GM21360 (cell line): Measurements from ENCODE around the gene SPDYE18.
"Not testable (repeated sequence)": the region's sequence is repeated elsewhere in the genome, so short reads cannot be mapped to it uniquely, and the experiment has no call there.

Experiments used
- ATAC-seq: cut with Tn5 transposase; IDR thresholded peaks from one replicate; pipeline ENCODE4 v1.9.1; 2021; ENCODE audit warnings: mild to moderate bottlenecking, moderate library complexity; ENCODE audit not compliant: unreplicated experiment

Gene SPDYE18, protein sequence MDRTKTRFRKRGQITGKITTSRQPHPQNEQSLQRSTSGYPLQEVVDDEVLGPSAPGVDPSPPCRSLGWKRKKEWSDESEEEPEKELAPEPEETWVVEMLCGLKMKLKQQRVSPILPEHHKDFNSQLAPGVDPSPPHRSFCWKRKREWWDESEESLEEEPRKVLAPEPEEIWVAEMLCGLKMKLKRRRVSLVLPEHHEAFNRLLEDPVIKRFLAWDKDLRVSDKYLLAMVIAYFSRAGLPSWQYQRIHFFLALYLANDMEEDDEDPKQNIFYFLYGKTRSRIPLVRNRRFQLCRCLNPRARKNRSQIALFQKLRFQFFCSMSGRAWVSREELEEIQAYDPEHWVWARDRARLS

DNA sequence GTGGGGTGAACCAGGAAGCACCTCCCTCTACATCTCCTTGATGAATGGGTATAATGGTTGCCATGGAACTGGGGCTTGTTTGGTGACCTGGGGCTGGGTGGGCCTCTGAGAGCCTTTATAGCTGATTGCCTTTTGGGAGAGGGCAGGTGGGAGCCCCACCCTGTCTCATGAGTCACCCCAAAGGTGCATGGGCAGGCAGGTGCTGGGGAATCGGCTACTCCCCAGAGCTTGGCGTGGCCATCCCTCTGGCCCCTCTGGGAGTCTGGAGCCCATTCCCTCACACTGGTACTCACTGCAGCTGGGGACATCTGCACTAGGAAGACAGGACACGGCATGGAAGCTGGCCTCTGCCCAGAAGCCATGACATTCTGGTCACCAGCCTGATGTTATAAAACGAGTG is at the start of gene SPDYE18:
Gene SPDYE18, minus strand, starts transcription at position 2 of the 400 bp plus-strand sequence. CDS start 2,046 bp downstream, outside the sequence.
- ATAC-seq, result not testable (repeated sequence)

DNA sequence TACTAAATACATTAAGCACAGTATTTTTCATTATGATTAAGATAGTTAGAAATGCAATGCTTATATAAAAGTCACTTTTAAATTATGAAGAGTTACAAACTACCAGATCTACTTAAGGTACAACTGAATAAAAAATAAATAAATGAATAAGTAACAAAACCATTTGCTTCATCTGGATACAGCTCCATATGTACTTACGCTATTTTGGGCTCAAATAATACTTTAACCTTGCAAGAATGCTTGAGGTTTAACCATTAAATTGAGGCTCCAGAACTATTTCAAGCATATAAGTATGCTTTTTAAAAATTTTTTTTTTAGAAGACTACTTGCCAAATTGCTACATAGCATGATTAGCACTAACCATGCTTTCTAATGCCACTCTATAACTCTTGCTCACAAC is 46.0 kb upstream of the SPDYE18 start:
- ATAC-seq, result not testable (repeated sequence)

DNA sequence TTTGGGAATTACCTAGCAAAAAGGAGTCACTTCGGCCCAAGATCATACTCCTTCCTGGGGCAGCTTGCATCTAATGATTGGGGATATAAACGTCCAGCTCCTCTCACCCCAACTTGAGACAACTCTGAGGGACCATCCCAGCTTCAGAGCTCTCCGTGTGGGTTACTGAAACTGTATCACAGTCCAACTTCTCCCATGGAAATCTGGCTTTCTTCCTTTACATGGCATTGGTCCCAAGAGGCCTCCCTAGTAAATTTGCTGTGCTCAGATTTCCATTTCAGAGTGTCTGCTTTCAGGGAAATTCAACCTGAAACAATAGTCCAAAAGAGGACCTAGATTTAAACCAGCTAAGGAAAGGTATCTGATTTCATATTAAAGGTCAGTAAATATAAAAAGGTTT is 45.3 kb upstream of the SPDYE18 start:
- ATAC-seq, result not testable (repeated sequence)

DNA sequence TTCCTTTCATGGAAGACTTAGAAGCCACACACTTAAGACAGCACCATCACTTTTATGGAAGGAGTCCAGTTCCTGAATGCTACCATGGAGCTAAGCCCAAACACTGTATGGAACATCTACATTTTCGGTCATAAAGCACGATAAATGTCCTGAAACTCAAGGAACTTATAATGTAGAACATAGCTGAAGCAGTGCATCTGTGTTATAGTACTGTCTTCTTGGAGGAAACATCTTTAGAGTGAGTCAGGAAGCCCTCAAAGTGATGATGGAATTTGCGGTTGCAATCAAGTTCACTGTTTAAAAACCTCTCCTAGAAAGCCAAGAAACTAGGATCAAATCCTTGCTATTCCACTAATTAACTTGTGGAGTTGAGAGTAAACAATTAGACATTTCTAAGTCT is 43.5 kb upstream of the SPDYE18 start:
- not testable (repeated sequence) for ATAC-seq

DNA sequence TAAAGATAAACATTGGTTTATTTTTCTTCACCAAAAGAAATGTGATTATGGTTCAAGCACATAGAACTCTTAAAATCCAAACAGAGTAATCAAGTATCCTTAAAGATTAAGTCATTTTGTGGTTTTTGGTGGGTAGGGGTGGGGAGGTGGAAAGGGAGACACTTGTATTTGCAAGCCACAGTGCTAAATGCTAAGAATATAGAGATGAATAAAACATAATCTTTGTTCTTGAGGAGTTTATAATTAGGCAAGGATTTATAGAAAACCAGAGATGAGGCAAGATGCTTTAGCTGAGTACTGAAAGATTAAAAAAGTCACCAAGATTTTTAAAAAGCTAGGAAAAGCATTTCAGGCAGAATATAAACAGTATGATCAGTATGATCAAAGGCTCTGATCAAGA is 40.3 kb upstream of the SPDYE18 start:
- not testable (repeated sequence) for ATAC-seq

DNA sequence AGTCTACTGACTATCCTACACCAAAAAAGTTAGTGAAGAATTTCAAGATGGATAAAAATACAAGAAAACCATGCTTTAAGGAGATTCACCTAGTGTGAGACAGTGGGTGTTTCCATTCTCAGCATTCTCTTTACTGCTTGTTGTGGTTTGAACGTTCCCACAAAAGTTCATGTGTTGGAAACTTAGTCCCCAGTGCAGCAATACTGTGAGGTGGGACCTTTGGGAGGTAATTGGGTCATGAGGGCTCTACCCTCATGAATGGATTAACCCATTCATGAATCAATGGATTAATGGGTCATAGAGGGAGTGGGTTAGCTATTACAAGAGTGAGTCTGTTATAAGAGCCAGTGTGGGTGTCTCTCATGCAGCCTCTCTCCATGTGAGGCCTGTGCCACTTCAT is 38.8 kb upstream of the SPDYE18 start:
- ATAC-seq, result not testable (repeated sequence)

DNA sequence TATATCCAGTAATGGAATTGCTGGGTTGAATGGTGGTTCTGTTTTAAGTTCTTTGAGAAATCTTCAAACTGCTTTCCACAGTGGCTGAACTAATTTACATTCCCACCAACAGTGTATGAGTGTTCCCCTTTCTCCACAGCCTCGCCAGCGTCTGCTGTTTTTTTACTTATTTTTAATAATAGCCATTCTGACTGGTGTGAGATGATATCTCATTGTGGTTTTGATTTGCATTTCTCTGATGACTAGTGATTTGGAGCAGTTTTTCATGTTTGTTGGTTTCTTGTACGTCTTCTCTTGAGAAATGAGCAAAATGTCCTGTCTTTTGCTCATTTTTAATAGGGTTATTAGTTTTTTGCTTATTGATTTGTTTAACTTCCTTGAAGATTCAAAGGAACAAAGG is 38.1 kb upstream of the SPDYE18 start:
- not testable (repeated sequence) for ATAC-seq

DNA sequence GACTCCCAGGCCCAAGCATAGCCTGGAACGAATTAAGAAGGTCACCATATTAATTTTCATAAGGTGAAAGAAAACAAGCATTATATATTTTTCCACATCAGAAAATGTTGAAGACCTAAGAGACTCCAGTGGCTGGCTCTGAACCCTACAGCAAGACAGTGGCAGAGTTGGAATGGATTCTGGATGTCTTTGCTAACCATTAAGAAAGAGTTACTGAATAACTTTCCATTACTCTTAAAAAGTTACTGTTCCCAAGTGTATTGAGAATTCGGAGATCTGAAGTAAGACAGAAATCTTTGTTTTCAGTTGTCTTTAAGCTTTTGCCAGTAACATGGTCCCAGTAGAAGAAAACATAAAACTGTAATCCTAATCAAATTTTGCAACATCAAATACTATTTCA is 29.9 kb upstream of the SPDYE18 start:
- not testable (repeated sequence) for ATAC-seq

DNA sequence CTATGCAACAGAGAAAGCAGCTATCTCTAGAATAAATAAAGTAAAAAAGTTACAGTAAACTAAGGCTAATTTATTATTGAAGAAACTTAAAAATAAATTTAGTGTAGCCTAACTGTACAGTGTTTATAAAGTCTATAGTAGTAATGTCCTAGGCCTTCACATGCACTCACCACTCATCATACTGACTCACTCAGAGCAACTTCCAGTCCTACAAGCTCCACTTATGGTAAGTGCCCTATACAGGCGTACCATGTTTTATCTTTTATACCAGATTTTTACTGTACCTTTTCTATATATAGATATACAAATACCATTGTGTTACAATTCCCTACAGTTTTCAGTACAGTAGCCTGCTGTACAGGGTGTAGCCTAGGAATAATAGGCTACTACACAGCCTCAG is 19.8 kb upstream of the SPDYE18 start:
- ATAC-seq, result not testable (repeated sequence)

DNA sequence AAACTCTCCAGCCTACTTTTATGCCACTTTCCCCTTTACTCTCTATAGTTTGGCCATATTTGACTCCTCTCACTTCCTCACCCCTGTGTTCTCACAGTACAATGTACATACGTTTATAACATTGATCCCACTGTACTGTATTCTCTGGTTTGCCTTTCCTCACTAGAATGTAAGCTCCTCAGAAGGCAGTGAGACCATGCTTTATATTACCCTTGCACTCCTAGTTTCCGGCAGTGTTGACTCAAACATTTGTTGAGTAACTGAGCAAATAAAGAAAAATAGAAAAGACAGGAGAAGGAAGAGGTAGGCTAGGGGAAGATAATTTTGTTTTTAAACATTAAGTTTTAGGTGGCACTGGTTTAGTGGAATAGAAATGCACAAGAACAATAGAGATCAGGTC is 17.9 kb upstream of the SPDYE18 start:
- not testable (repeated sequence) for ATAC-seq

DNA sequence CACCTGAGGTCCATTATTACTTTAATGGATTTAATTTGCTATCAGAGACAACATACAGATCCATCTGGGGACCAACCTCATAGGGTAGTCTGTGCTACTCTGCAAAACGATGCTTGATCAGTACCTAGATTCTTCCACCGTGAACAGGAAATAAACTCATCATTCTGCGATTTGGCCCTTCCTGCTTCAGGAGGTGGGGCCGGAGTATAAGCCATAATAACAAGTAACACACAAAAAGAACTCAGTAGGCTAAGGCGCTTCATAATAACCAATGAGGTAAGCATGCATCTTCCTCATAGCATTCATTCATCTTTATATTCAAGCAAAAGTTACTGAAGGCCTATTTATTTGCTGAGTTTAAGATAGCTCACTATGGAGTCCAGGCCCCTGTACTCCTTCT is 17.3 kb upstream of the SPDYE18 start:
- not testable (repeated sequence) for ATAC-seq

DNA sequence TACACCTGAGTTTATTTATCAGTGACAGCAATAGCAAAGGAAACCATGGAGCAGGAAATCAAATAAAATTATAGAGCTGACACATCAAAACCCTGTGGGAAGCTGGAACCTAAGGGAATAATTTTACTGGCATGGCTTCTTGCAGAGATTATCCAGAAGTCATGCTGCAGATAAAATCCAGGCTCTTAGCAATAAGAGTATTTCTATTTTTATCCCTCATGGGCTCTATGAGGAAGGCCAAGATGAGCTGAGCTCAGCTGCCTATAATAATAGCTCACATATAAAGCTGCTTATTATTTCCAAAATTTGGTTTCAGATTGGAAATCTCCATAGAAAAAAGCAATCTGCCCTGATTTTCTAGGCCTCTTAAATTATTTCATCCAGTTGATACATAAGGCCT is 16.8 kb upstream of the SPDYE18 start:
- not testable (repeated sequence) for ATAC-seq

DNA sequence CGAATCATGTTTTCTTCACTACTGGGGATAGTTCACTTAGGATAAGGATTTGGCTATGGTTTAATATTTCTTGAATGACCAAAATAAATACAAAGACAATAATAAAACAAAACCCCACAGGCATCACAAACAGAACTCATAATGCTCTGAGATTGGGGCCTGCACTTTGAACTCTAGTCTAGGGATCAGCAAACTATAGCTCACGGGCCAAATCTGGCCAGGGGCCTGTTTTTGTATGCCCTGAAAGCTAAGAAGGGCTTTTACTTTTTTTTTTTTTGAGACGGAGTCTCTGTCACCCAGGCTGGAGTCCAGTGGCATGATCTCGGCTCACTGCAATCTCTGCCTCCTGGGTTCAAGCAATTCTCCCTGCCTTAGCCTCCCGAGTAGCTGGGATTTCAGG is 14.7 kb upstream of the SPDYE18 start:
- ATAC-seq, result not testable (repeated sequence)

DNA sequence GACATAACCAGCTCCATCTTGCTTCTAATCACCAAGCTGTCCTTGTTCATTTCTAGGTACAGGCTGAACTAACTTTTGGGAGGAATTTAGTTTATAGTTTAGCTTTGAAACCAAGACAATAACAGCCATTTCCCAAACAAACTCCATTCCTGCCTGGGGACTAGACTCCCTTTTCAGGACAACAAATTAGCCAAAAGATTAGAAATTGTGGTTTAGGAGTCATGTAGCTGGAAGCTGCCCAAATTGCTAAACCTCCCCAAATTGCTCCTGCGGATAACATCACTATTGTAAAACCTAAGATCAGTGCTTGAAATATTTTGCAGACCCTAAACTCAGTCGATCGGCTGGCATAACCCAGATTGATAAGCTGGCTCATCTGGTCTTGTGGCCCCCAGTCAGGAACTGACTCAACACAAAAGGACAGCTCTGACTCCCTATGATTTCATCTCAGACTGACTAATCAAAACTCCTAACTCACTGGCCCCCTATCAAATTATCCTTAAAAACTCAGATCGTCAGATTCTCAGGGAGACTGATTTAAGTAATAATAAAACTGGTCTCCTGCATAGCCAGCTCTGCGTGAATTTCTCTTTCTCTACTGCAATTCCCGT is 12.5 kb upstream of the SPDYE18 start:
- ATAC-seq, result not testable (repeated sequence)

DNA sequence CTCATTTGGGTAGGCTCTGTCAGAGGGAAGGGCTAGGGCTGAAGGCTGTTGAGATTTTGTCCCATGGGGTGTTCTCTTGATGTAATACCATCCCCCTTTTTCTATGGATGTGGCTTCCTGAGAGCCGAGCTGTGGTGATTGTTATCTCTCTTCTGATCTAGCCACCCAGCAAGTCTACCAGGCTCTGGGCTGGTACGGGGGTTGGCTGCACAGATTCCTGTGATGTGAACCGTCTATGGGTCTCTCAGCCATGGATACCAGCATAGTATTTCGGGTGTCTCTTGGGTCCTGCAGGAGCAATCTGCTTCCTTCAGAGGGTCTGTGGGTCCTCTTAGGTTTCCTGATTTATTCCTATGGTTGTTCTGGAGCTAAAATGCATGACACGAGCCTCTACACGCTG is 8.8 kb upstream of the SPDYE18 start:
- not testable (repeated sequence) for ATAC-seq

DNA sequence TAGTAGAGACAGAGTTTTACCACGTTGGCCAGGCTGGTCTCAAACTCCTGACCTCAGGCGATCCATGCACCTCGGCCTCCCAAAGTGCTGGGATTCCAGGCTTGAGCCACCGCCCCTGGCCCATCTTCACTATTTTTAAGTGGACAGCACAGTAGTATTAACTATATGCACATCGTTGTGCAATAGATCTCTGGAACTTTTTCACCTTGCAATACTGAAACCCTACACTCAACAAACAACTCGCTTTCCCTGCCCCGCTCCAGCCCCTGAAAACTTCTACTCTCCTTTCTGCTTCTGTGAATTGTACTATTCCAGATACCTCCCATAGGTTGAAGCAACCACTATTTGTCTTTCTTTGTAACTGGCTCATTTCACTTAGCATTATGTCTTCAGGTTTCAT is 3.5 kb upstream of the SPDYE18 start:
- not testable (repeated sequence) for ATAC-seq

DNA sequence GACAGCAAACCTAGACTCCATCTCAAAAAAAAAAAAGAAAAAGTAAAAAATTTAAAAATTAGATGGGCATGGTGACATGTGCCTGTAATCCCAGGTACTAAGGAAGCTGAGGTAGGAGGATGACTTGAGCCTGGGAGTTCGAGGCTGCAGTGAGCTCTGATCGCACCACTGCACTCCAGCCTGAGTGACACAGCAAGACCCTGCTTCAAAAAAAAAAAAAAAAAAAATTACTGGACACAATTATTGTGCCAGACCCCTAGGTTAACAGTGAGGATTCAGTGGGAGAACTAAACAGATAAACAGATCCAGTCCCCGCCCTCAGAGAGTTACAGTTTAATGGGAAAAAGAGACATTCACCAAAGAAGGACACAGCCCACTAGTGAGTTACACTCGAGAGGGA is 1.4 kb upstream of the SPDYE18 start:
- ATAC-seq, result not testable (repeated sequence)

DNA sequence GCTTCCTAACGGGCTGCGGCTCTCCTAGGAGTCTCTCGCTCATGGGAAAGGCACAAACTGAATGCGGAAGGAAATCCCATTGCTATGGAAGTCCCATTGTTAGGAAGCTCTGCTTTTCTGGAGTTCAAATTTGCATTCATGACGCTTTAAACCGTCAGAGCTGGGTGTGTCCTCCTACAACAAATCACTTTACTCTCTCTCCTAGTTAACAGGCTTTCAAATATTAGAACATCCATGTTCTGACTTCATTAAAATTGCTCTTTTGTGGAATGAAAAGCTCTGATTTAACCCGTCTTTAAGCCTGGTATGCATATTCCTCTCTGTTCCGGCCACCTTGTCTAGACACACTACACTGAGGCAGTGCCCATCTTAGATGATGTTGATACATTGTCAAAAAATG is 30.1 kb downstream of the SPDYE18 start, which contains the start of gene SPDYE17:
Gene SPDYE17, minus strand, starts transcription at position 101 of the 400 bp plus-strand sequence. CDS start 1,791 bp downstream, outside the sequence.
- ATAC-seq, result not testable (repeated sequence)

DNA sequence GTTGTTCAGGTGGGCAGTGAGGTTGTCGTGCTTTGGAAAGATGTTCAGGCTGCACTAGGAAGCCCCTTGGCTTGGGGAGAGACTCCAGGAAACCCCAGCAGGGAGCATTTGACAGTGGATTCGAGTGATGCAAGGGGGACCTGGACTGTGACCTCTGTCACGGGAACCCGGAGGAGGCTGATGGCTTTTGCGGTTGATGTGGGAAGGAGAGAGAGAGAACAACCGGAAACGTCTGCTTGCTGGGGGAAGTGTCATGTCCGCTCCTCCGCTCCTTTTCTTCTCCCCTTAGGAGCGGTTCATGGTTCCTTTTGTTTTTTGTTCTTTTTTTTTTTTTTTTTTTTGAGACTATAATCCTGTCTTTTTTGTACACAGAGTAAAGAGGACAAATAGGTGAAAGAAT is 36.0 kb downstream of the SPDYE18 start:
- not testable (repeated sequence) for ATAC-seq

DNA sequence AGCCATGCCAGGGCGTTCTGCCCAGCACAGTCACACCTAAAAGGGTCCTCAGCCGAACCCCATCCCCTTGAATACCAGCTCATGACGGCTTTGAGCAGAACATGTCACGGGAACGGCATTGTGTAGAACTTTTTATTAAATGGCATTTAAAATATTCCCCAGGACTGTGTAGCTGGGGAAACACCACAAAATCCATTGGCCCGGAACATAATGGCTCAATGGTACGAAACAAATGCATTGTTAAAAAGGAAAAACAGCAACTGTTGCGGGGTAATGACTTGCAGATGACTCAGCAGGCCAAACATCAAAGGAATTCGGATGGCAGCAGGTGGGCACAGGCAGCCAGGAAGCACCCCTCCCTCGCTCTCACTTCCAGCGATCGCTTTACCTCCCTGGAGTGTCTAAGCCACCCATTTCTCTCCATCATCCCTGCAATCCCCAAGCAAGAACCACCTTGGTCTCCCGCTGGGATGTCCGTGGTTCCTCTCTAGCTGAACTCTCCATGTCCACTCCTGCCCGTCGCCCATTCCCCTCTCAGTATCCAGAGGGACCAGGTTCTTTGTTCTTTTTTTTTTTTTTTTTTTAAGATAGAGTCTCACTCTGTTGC is 52.2 kb downstream of the SPDYE18 start:
- ATAC-seq, result not testable (repeated sequence)

DNA sequence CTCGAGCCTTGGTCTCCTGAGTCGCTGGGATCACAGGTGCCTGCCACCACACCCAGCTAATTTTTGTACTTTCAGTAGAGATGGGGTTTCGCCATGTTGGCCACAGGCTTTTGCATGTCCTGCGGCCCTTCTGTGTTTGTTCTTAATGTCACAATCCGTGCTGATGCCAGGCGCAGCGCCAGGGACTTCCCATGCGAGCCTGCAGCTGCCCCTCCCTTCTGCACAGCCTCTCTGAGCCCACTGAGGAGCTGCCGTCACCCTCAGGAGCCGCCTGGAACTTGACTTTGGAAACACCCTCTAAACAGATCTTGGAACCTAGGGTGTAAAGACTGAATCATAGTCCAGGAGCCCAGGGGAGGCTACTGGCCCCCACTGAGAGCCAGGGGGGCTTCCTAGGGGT is 54.4 kb downstream of the SPDYE18 start:
- not testable (repeated sequence) for ATAC-seq
